ENCODE results near the gene TBC1D1. TPM values are rescaled to one million over a fixed set of nuclear protein-coding genes. Genes with fewer than 3 reads are reported as not detected.

Gene TBC1D1
- total and polyA plus RNA-seq, 5 donors = 86.7 to 134 (median 116) TPM

- Histone ChIP-seq H3K9me3 (ENCODE audit: control insufficient read depth, low read length) (no peaks in the 10 kb centered on the region), H3K27me3 (ENCODE audit: control insufficient read depth, insufficient read depth) (no peaks in the 10 kb centered on the region), H3K4me3 (ENCODE audit: low read length) (no peak overlapping the region), H3K27ac (ENCODE audit: low read length) (no peak overlapping the region), H3K4me1 (ENCODE audit: control insufficient read depth, insufficient read depth, low read length) (peaks cover 4% of the 10 kb centered on the region)
- DNase-seq (no peak), ATAC-seq (no peak)
- intact Hi-C loops (cut with DNase I) = no loop called here
- 69% methylated on average over 9 of the region's 9 CpGs for WGBS
Measured at GRCh38 chr4:37949636-37950426, 58.9 kb downstream of the TBC1D1 start.

GRCh38 chr4:37951461-37952352 lies 60.8 kb downstream of the TBC1D1 start:
- intact Hi-C loops (cut with DNase I) = no loop called here
- WGBS = 82% methylated on average over 10 of the region's 10 CpGs
- no peaks in the 10 kb centered on the region for H3K9me3 ChIP-seq (ENCODE audit: control insufficient read depth, low read length)
- H3K4me3 ChIP-seq (ENCODE audit: low read length) = no peak overlapping the region
- no peak for ATAC-seq
- DNase-seq = no peak
- peaks cover 2% of the 10 kb centered on the region for H3K4me1 ChIP-seq (ENCODE audit: control insufficient read depth, insufficient read depth, low read length)
- no peaks in the 10 kb centered on the region for H3K27me3 ChIP-seq (ENCODE audit: control insufficient read depth, insufficient read depth)
- H3K27ac ChIP-seq (ENCODE audit: low read length) = no peak overlapping the region

- WGBS = 44% methylated on average over 1 of the region's 1 CpG
- H3K27ac ChIP-seq (ENCODE audit: low read length) = no peak overlapping the region
- no peak for ATAC-seq
- H3K4me1 ChIP-seq (ENCODE audit: control insufficient read depth, insufficient read depth, low read length) = no peaks in the 10 kb centered on the region
- no peak for DNase-seq
- no peak overlapping the region for H3K4me3 ChIP-seq (ENCODE audit: low read length)
- H3K9me3 ChIP-seq (ENCODE audit: control insufficient read depth, low read length) = no peaks in the 10 kb centered on the region
- no peaks in the 10 kb centered on the region for H3K27me3 ChIP-seq (ENCODE audit: control insufficient read depth, insufficient read depth)
- intact Hi-C loops (cut with DNase I) = no loop called here
Measured at GRCh38 chr4:37953156-37953555, 62.3 kb downstream of the TBC1D1 start.

- DNase-seq = no peak
- no peaks in the 10 kb centered on the region for H3K4me1 ChIP-seq (ENCODE audit: control insufficient read depth, insufficient read depth, low read length)
- H3K9me3 ChIP-seq (ENCODE audit: control insufficient read depth, low read length) = no peaks in the 10 kb centered on the region
- no peak overlapping the region for H3K27ac ChIP-seq (ENCODE audit: low read length)
- intact Hi-C loops (cut with DNase I) = no loop called here
- no peaks in the 10 kb centered on the region for H3K27me3 ChIP-seq (ENCODE audit: control insufficient read depth, insufficient read depth)
- H3K4me3 ChIP-seq (ENCODE audit: low read length) = no peak overlapping the region
- ATAC-seq = no peak
- 72% methylated on average over 7 of the region's 7 CpGs for WGBS
Measured at GRCh38 chr4:37953620-37954293, 62.9 kb downstream of the TBC1D1 start.

GRCh38 chr4:37956941-37957340 lies 66.1 kb downstream of the TBC1D1 start:
- 65% methylated on average over 4 of the region's 4 CpGs for WGBS
- Histone ChIP-seq H3K9me3 (ENCODE audit: control insufficient read depth, low read length) (no peaks in the 10 kb centered on the region), H3K27me3 (ENCODE audit: control insufficient read depth, insufficient read depth) (no peaks in the 10 kb centered on the region), H3K27ac (ENCODE audit: low read length) (no peak overlapping the region), H3K4me1 (ENCODE audit: control insufficient read depth, insufficient read depth, low read length) (no peaks in the 10 kb centered on the region), H3K4me3 (ENCODE audit: low read length) (no peak overlapping the region)
- DNase-seq (no peak), ATAC-seq (no peak)
- intact Hi-C loops (cut with DNase I) = no loop called here

GRCh38 chr4:37958932-37959331 lies 68.0 kb downstream of the TBC1D1 start:
- WGBS = 79% methylated on average over 6 of the region's 6 CpGs
- intact Hi-C loops (cut with DNase I) = no loop called here

GRCh38 chr4:37960098-37960497 lies 69.2 kb downstream of the TBC1D1 start, which contains the start of gene PTTG2:
TSS of gene PTTG2 (plus strand) at chr4:37960398. CDS start at chr4:37960435, 37 bp downstream.
- Histone ChIP-seq H3K27me3 (ENCODE audit: control insufficient read depth, insufficient read depth) (no peaks in the 10 kb centered on the region), H3K27ac (ENCODE audit: low read length) (no peak within 1 kb of the TSS), H3K9me3 (ENCODE audit: control insufficient read depth, low read length) (no peaks in the 10 kb centered on the region), H3K4me3 (ENCODE audit: low read length) (no peak within 1 kb of the TSS), H3K4me1 (ENCODE audit: control insufficient read depth, insufficient read depth, low read length) (no peaks in the 10 kb centered on the region)
- intact Hi-C loops (cut with DNase I) = loop anchor here in 2 of 4 donors (10.0 kb wide), 2 partner anchors 55 to 65 kb away; partner anchors contain the start of gene TBC1D1 (in 1 of the 2)
- ATAC-seq = no peak
- WGBS = 85% methylated on average over 5 of the region's 5 CpGs
- no peak for DNase-seq

More at GRCh38 chr4:37958932-37959331, 68.0 kb downstream of the TBC1D1 start:
- DNase-seq (no peak), ATAC-seq (no peak)
- H3K27ac ChIP-seq (ENCODE audit: low read length) = no peak overlapping the region
- no peaks in the 10 kb centered on the region for H3K4me1 ChIP-seq (ENCODE audit: control insufficient read depth, insufficient read depth, low read length)
- H3K9me3 ChIP-seq (ENCODE audit: control insufficient read depth, low read length) = no peaks in the 10 kb centered on the region
- no peak overlapping the region for H3K4me3 ChIP-seq (ENCODE audit: low read length)
- H3K27me3 ChIP-seq (ENCODE audit: control insufficient read depth, insufficient read depth) = no peaks in the 10 kb centered on the region

GRCh38 chr4:37960679-37961450 lies 70.0 kb downstream of the TBC1D1 start:
- no peak overlapping the region for H3K4me3 ChIP-seq (ENCODE audit: low read length)
- H3K27ac ChIP-seq (ENCODE audit: low read length) = no peak overlapping the region
- ATAC-seq (no peak), DNase-seq (no peak)
- H3K27me3 ChIP-seq (ENCODE audit: control insufficient read depth, insufficient read depth) = no peaks in the 10 kb centered on the region
- WGBS = 57% methylated on average over 5 of the region's 5 CpGs
- H3K9me3 ChIP-seq (ENCODE audit: control insufficient read depth, low read length) = no peaks in the 10 kb centered on the region
- H3K4me1 ChIP-seq (ENCODE audit: control insufficient read depth, insufficient read depth, low read length) = peaks cover under 1% of the 10 kb centered on the region
- intact Hi-C loops (cut with DNase I) = loop anchor here in 2 of 4 donors (10.0 kb wide), 2 partner anchors 56 to 66 kb away; partner anchors contain the start of gene TBC1D1 (in 1 of the 2)

- no peaks in the 10 kb centered on the region for H3K9me3 ChIP-seq (ENCODE audit: control insufficient read depth, low read length)
- H3K4me3 ChIP-seq (ENCODE audit: low read length) = no peak overlapping the region
- intact Hi-C loops (cut with DNase I) = loop anchor here in 2 of 4 donors (10.0 kb wide), 2 partner anchors 60 to 70 kb away; partner anchors contain the start of gene TBC1D1 (in 1 of the 2)
- H3K4me1 ChIP-seq (ENCODE audit: control insufficient read depth, insufficient read depth, low read length) = peaks cover 6% of the 10 kb centered on the region
- no peaks in the 10 kb centered on the region for H3K27me3 ChIP-seq (ENCODE audit: control insufficient read depth, insufficient read depth)
- 86% methylated on average over 4 of the region's 4 CpGs for WGBS
- DNase-seq (no peak), ATAC-seq (no peak)
- H3K27ac ChIP-seq (ENCODE audit: low read length) = no peak overlapping the region
Measured at GRCh38 chr4:37964734-37965457, 74.0 kb downstream of the TBC1D1 start.
